Putamen (tissue), 1 donor: ENCODE measurements around the gene CNTN5.

Experiments
- DNase-seq: peaks from one replicate; pipeline ENCODE4 v3.0.0-alpha.2; 2016; ENCODE audit warnings: low spot score

CNTN5 gene

DNA sequence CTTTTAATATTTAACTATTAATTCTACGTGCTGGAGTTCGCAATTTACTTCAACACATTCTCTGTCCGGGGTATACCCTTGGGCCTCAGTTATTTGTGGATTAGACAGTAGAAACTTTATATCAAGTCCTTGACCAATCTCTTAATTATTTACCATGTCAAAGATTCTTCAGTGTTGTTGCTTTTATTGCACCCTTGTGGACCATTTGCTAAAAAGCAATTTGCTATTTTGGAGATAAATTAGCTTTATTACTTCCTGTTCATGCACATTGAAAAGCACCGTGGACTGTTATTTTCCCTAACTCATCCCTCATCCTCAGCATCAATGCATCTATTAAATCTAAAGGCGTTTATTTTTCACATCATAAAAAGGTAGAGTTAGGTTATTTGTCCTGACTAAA lies 609.9 kb downstream of the CNTN5 start:
- DNase-seq, result no peak

DNA sequence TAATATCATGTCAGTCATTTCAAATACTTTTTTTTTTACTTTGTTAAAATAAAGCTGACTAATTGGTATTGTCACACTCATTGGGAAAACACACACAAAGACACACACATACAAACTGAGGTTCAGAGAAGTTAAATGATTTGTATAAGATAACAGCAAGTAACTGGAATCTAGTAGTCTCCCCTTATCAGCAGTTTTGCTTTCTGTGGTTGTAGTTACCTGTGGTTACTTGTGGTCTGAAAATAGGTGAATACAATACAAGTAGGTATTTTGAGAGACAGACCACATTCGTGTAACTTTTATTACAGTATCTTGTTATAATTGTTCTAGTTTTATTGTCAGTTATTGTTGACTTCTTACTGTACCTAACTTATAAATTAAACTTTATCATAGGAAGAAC lies 610.9 kb downstream of the CNTN5 start:
- no peak for DNase-seq

DNA sequence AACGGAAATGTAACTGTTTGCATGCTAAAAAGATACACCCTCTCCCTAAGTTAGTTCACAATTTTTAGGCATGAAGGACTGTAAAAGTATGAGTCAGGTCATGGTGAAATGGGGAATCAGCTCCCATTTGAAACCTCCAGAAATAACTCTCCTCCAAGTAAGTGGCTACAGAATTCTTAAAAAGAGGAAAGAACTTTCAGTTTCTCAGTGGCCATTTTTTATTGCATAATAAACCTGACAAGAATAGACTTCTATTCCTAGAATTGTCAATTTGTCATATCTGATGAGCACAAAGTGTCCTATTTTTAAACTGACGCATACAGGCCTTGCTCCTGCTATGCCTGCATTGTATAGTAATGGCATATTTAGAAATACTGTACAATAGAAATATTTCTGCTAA lies 612.2 kb downstream of the CNTN5 start:
- peak; percentile 22 for DNase-seq

DNA sequence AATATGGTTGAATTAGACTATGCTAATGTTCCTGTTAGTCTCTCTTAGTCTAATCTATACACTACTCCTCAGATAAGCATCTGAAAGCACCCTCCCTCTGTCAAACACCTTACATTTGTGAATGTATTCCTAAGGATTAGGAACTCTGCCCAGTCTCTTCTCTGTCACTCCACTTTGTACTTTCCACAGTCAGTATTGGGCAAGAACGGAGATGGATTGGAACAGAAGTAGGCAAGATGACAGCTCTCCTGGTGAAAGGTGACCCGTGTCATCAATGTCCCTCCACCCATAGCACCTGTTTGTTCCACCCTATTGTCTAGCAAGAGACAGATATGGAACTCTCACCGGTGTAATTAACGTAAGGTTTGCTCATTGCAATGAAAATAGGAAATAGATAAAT lies 613.8 kb downstream of the CNTN5 start:
- DNase-seq, result no peak

DNA sequence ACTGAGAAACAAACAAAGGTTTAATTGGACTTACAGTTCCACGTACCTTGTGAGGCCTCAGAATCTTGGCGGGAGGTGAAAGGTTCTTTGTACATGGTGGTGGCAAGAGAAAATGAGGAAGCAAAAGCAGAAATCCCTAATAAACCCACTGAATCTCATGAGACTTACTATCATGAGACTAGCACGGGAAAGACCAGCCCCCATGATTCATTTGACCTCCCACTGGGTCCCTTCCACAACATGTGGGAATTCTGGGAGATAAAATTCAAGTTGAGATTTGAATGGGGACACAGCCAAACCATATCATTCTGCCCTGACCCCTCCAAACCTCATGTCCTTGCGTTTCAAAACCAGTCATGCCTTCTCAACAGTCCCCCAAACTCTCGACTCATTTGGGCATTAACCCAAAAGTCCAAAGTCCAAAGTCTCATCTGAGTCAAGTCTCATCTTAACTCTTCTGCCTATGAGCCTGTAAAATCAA lies 617.4 kb downstream of the CNTN5 start:
- DNase-seq, result no peak

DNA sequence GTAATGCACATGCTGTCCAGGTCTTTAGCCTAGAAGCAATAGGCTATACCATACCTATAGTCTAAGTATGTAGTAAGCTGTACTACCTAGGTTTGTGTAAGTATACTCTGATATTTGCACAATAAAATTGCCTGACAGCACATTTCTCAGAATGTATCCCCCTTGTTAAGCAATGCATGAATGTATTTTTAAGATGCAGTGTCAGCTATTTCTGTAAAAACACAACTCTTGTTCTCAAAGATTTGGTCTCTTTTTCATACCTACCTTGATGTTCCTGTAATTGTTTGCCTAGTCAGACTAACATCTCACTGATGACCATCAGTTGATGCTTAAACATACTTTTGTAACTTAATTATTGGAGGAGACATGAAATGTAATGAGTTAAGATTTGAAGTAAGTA lies 619.9 kb downstream of the CNTN5 start:
- no peak for DNase-seq

DNA sequence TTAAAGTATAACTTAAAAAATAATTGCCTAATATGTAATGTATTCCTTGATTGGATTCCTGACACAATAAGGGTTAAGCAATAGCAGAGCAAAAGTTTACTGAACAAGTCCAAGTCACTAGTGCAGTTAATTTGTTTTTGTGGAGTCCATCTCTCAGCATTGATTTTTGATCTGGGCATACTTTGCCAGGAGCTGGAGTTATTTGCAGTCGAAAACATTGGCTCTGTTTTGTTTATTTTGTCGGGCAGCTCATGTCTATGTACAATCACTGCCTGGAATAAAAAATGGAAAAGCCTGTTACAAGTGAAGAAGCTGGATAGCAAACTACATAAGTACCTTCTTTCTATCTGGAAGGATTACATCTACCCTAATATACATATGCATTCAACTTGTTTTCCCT lies 625.2 kb downstream of the CNTN5 start:
- DNase-seq, result no peak

DNA sequence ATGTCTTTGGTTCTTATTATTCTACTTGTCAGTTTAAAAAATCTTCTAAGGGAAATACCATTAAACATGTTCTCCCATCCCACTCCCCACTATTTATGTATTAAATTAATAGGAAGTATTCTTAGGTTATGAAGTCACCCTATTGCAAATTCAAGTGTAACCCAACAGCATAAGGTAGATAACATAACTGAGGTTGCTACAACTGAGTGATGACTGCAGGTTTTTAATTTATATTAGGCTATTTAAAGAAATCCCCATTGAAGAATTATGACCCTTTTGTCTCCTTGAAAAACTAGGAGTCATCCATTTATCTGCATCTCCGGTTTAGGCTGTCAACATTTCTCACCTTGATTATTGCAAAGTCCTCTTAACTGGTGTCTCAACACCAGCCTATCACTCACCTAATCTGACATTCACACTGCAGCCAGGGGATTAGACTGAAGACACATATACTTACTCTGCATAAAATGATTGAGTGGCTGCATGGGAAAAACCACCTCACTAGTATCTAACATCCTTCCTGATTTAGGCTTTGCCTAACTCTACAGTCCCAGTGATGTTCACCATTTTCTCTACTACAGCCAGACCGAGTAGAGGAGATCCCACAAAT lies 649.4 kb downstream of the CNTN5 start:
- no peak for DNase-seq

DNA sequence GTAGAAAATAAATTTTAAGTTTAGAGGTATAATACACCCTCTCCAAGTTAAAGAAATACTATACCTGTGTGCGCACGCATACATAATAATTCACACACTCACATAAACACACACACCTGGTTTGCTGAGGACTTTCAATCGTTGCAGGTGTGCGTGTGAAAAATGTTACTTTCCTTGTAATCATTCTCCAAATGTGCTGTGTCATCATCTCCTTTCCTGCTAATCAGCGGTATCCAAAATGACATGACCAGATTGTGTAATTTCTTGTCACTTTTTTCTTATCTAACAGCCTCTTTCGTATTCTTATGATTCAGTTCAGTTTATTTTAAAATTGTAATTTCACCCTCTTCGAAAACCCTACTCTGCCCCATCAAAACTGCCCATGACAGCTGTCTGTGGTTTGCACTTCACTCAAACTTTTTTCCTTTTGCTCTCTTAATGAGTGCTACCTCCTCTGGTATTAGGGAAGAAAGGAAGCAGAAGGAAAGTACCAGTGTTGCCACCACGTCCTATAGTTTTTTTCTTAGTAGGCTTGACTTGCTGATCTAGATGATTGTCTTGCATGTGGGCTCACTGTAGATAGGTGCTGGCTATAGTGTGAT lies 651.2 kb downstream of the CNTN5 start:
- DNase-seq, result no peak

DNA sequence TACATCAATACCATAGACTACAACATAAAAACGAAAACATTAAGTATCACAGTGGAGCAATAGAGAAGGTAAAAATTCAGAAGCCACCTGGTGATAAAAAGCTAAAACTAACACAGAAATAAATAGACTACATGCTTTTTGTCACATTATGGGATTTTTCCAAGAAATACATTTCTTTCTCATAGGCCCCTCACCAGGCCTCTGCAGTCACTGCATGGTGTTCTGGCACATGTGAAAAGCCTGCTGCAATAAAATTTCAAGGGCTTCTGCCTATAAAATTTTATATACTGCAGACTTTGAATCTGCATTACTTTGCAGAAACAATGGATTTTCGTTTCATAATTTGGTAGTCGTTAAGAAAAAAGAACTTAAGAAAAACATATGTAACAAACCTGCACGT lies 655.5 kb downstream of the CNTN5 start:
- DNase-seq, result no peak

DNA sequence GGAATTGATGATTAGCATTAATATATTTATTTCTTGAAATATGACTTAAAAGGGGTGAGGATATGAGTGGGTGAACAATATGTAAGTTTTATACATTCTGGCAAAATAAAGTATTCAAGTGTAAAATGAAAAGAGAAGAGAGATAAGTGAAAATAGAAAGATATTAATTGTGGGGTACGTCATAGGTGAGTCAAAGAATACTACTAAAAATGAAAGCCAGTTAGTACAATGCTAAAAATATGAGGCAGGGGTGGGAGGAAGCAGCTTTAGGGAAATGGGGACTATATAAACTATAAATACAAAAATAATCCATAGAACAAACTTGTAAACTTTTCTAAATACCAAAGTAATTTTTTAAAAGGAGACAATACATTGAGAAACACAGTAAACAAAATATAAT lies 661.4 kb downstream of the CNTN5 start:
- no peak for DNase-seq

DNA sequence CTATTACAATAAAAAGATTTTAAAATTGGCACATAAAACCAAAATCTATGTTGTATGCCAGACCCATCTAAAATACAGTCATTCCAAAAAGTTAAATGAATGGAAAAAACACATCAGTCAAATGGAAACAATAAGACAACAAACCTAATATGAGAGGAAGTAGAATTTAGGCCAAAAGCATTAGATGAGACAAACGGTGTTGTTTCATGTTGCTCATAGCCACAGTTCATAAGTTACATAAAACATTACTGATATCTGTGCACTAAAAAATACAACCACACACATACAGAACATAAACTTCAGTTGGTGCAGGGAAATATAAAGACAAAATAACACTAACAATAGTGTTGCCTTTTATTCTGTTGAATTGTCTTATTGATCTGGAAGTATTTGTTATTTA lies 661.9 kb downstream of the CNTN5 start:
- DNase-seq, result no peak

DNA sequence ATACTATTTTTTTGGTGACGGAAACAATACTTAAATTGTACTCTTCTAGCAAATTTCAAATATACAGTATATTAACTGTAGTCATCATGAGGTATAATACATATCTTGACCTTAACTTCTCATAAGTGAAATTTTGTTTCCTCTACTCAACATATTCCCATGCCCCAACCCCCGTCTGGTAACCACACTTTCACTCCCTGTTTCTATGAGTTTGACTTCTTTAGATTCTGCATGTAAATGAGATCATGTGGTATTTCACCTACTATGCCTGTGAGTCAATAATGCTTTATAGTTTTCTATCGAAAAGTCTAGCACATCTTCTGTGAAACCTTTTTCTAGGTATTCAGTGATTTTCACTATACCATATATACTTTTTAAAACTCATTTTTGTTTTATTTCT lies 663.2 kb downstream of the CNTN5 start:
- no peak for DNase-seq

DNA sequence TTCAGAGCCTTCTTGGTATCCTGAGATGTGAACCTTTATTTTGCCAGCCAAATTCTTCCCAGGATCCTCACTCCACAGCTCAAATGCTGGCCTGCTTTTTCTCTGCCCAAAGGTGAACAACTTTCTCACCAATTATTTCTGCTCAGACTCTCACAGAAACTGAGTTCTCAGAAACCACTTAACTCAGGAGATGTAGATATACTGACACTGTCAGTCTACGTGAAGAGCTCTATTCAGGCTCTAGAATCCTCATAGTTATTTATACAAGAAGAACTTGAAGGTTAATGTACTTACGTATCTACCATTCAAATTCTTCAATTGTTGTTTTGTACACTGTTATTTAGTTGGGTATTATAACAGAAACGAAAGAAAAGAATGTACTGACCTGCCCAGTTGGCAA lies 666.1 kb downstream of the CNTN5 start:
- no peak for DNase-seq

DNA sequence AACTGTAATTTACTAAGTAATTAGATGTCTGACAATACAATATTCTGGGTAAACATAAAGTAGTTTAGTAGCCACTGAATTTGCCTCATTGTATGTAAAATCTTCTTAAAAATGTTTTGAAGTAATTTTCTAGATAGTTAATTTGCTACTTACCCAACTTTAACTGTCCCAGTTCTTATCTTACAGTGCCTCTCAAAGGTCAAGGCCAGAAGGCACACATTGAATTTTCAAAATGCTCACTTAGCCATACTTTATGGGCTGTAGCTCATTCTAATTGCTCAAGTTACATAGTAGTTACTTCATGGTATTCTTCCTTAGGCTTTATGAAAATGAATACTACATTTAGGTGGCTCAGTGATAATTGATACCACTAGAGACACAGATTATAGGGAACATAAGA lies 666.6 kb downstream of the CNTN5 start:
- DNase-seq, result no peak

DNA sequence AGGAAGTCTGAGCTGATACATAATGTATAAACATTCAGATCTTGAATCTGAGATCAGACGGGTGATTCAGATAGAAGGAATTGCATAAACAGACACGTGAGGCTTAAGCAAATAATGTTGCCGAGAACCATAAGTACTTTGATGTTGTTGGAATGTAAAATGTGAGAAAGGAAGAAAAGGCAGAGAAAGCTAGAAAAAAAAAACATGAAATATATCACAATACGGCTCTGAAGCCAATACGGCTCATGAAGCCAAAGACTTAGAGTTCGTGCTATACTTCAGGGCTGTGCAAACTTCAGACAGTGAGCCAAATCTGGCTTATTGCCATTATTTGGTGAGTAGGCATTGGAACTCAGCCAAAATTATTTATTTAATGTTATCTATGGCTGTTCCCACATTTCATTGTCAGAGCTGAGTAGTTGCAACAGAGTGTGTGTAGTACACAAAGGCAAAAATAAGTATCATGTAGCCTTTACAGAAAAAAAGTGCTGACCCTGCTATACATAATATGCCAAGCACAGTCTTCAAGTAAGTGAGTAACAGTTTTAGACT lies 673.3 kb downstream of the CNTN5 start:
- DNase-seq, result no peak

DNA sequence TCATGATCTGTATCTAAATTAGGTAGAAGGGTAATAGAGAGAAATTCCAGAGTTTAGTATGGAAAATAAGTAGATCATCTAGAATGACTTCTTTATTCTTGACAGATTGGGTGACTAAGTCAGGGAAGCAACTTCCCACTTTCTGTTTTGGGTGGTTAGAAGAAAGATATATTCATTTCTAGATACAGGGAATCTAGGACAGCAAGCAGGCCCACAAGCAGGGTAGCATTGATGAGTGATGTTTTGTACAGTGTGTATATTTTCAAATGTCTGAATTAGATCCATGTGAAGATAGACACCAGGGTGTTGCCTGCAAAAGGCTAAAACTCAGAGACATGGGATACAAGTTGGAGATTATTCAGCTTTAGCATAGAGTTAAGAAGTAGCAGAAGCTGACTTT lies 674.4 kb downstream of the CNTN5 start:
- DNase-seq, result no peak

DNA sequence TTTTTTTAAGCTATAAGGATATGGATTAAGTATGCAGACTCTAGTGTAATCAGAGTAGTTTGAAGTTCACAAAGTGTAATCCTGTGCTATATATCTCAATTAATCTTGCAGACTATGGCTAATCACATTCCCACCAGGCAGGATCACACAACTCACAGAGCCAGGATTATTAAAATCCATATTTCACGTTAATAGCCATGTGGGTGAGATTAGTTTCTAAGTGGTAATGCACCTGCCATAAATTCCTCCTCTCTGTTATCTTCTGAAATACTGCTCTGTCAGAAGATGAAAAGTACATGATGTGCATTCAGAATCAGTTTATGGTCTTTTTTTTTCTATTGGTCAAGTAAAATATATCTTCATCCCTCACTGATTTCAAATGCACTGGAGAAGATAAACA lies 686.1 kb downstream of the CNTN5 start:
- DNase-seq, result no peak

DNA sequence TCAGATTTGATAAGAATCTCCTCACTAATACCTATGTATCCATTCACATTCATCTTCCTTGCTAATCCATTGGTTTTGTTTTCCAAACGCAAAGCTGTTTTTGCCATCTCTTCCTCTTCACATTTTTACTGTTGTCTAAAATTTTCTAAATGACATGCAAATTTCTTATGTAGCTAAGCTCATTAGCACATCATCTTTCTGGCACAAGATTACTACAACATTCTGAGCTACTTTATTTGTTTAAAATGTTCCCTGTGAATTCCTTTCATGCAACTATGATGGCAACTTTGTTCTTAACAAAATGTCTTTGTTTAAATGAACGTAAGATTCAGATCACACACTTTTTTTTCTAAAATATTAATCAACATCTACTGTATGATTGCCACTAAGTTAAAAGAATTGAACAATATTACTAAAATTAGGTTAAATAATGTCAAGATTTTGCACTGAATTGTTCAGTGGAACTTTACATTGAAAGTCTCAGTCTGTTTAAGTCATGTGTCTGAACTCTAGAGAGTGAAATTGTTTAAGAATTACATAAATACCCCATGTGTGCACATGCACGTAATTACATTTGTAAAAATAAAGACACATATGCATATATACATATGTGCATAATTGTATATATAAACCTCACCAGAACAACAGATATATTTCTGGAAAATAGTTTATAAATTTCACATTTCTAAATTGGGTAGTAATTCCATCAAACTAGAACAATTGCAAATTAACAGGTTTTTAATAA lies 688.4 kb downstream of the CNTN5 start:
- no peak for DNase-seq

DNA sequence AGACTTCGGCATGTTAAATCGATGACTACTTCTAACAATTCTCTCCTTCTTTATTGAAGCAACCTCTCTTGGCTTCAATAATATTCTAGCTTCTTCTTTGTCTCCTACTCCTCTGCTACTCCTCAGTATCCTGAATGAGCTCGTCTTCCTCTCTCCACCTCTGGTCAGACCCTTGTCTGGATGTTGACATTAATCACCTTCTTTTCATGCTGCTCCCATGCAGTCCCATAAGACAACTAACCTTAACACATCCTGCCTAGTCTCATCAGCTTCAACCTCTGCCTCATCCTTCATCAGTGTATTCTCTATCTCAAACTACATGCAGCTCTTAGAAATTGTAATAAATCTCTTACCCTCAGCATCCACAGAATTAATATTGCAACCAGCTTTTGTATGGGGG lies 695.6 kb downstream of the CNTN5 start:
- DNase-seq, result no peak

DNA sequence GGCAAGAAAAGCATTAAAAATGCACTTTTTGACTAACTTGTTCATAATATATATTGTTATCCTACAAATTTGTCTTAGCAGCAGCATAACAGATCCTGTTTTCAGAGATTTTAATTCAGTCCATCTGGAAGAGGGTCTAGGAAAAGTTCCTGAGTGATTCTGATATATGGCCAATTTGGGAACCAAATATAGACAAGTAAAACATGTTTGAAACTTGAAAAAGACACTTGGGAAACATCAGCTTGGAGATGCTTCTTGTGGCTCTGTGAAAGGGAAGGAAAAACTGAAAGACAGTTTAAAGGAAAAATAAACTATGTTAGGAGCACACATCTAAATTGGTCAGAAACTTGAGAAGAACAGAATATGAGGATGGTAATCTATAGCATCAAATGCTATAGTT lies 697.5 kb downstream of the CNTN5 start:
- no peak for DNase-seq

DNA sequence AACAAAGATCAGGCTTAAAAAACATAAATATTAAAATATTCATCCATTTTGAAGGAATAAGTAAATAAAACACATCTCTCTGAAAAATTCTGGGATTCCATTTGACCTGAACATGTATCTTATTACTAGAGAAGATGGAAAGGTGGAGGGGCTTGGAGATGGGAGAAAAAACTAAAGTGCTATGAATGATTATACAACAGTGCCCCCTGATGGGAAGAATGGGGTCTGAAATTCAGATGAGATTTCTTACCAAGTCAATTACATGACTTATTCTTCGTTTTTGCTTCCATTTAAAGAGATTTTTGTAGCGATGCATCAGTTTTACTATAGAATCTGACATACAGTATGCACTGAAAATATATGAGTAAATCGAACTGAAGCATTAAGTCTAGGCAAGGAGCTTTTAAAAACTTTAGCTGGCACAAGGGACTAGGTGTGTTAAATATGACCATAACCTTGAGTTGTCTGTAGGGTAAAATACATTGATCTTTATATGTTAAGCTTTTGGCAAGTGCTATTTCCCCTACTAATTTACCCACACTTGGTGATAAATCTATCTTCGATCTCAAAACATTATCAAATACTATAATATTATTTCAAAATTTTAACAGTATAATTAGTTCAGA lies 718.8 kb downstream of the CNTN5 start:
- no peak for DNase-seq

DNA sequence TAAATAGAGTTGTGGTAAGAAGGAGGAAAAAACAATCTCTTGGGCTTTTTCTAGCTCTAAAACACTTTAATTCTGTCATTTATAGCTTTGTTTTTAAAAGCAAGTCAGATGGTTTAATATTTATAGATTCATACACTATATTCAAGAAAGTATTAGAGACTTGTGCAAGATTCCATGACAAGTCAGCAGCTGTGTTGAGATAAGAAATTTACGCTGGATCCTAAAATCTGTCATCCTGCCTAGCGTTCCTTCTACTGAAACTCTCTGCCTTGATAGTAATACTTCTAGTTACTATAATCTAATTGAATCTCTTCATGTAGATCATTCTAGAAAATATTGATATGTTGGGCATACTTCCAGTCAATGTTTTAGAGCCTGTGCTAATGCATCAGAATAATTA lies 721.8 kb downstream of the CNTN5 start:
- DNase-seq, result no peak
